ENCODE measurements around the gene MYH16.

DNA sequence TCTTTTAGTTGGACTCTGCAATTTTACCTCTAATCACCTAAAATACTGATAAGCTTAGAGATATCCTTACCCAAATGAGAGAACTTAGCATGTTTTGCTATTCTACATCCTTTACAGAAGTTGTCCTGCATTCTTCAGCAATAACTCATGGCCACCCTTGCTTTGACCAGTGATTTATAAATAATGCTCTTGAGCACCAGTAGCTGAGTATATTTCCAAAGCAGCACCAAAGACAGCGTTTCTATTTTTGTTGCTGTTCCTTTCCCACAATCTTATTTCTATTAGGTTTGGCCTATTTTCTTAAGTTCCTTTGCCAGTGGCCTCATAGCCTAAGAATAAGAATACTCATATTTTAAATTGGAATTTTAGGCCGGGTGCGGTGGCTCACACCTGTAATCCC lies 68.0 kb downstream of the MYH16 start:
- TF ChIP-seq, protein P1, sequence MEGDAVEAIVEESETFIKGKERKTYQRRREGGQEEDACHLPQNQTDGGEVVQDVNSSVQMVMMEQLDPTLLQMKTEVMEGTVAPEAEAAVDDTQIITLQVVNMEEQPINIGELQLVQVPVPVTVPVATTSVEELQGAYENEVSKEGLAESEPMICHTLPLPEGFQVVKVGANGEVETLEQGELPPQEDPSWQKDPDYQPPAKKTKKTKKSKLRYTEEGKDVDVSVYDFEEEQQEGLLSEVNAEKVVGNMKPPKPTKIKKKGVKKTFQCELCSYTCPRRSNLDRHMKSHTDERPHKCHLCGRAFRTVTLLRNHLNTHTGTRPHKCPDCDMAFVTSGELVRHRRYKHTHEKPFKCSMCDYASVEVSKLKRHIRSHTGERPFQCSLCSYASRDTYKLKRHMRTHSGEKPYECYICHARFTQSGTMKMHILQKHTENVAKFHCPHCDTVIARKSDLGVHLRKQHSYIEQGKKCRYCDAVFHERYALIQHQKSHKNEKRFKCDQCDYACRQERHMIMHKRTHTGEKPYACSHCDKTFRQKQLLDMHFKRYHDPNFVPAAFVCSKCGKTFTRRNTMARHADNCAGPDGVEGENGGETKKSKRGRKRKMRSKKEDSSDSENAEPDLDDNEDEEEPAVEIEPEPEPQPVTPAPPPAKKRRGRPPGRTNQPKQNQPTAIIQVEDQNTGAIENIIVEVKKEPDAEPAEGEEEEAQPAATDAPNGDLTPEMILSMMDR (conservative IDR thresholded peaks at IDR 0.05; ENCODE audit: low read depth, low read length) = no peak
- TF ChIP-seq EZH2 (IDR thresholded peaks at IDR 0.05; ENCODE audit: low read length, unreplicated experiment) = no peak
